ENCODE results near the gene MXD3. TPM values are rescaled to one million over a fixed set of nuclear protein-coding genes. Genes with fewer than 3 reads are reported as not detected.
"Not testable (repeated sequence)": the region's sequence is repeated elsewhere in the genome, so short reads cannot be mapped to it uniquely, and the experiment has no call there.

Gene MXD3
- total RNA-seq, 1 donor from 2014 or later, result 29.5 TPM

GRCh38 chr5:177269232-177269895, 42.3 kb downstream of the MXD3 start:
- Mint-ChIP-seq H3K27ac (no peak overlapping the region), H3K4me3 (no peak overlapping the region), H3K27me3 (no peaks in the 10 kb centered on the region), H3K36me3 (peaks cover 46% of the 10 kb centered on the region), H3K9me3 (no peaks in the 10 kb centered on the region), H3K4me1 (ENCODE audit: unreplicated experiment) (peaks cover 4% of the 10 kb centered on the region)
- DNase-seq (ENCODE audit: extremely low spot score, unreplicated experiment), result no peak
- TF ChIP-seq CTCF (conservative IDR thresholded peaks at IDR 0.05), result no peak

GRCh38 chr5:177265395-177265794, 46.3 kb downstream of the MXD3 start:
- H3K9me3 Mint-ChIP-seq, result no peaks in the 10 kb centered on the region
- H3K36me3 Mint-ChIP-seq, result peaks cover 44% of the 10 kb centered on the region
- TF ChIP-seq CTCF (conservative IDR thresholded peaks at IDR 0.05), result no peak
- H3K27ac Mint-ChIP-seq, result no peak overlapping the region
- no peaks in the 10 kb centered on the region for H3K27me3 Mint-ChIP-seq
- no peak for DNase-seq (ENCODE audit: extremely low spot score, unreplicated experiment)
- H3K4me1 Mint-ChIP-seq (ENCODE audit: unreplicated experiment), result peaks cover 3% of the 10 kb centered on the region
- no peak overlapping the region for H3K4me3 Mint-ChIP-seq

- Mint-ChIP-seq H3K36me3 (peaks cover 39% of the 10 kb centered on the region), H3K27me3 (no peaks in the 10 kb centered on the region), H3K4me3 (no peak overlapping the region), H3K9me3 (no peaks in the 10 kb centered on the region), H3K27ac (no peak overlapping the region), H3K4me1 (ENCODE audit: unreplicated experiment) (no peaks in the 10 kb centered on the region)
- TF ChIP-seq CTCF (conservative IDR thresholded peaks at IDR 0.05), result no peak
- DNase-seq (ENCODE audit: extremely low spot score, unreplicated experiment), result no peak
These were observed 47.5 kb downstream of the MXD3 start for GRCh38 chr5:177264178-177264577.

- H3K9me3 Mint-ChIP-seq, result no peaks in the 10 kb centered on the region
- no peak for DNase-seq (ENCODE audit: extremely low spot score, unreplicated experiment)
- peaks cover 35% of the 10 kb centered on the region for H3K36me3 Mint-ChIP-seq
- no peaks in the 10 kb centered on the region for H3K4me1 Mint-ChIP-seq (ENCODE audit: unreplicated experiment)
- no peak overlapping the region for H3K27ac Mint-ChIP-seq
- no peak for TF ChIP-seq CTCF (conservative IDR thresholded peaks at IDR 0.05)
- H3K27me3 Mint-ChIP-seq, result no peaks in the 10 kb centered on the region
- no peak overlapping the region for H3K4me3 Mint-ChIP-seq
These were observed 50.2 kb downstream of the MXD3 start for GRCh38 chr5:177261510-177261909.

- H3K36me3 Mint-ChIP-seq, result peaks cover 30% of the 10 kb centered on the region
- no peak overlapping the region for H3K4me3 Mint-ChIP-seq
- no peak for DNase-seq (ENCODE audit: extremely low spot score, unreplicated experiment)
- TF ChIP-seq CTCF (conservative IDR thresholded peaks at IDR 0.05), result no peak
- no peaks in the 10 kb centered on the region for H3K4me1 Mint-ChIP-seq (ENCODE audit: unreplicated experiment)
- no peak overlapping the region for H3K27ac Mint-ChIP-seq
- H3K27me3 Mint-ChIP-seq, result no peaks in the 10 kb centered on the region
- H3K9me3 Mint-ChIP-seq, result no peaks in the 10 kb centered on the region
These were observed 50.7 kb downstream of the MXD3 start for GRCh38 chr5:177260961-177261360.

GRCh38 chr5:177258711-177259110, 53.0 kb downstream of the MXD3 start:
- H3K36me3 Mint-ChIP-seq, result peaks cover 34% of the 10 kb centered on the region
- H3K27me3 Mint-ChIP-seq; H3K9me3 Mint-ChIP-seq; H3K27ac Mint-ChIP-seq; DNase-seq (ENCODE audit: extremely low spot score, unreplicated experiment); H3K4me3 Mint-ChIP-seq; H3K4me1 Mint-ChIP-seq (ENCODE audit: unreplicated experiment): not testable (repeated sequence)

Other genes starting within 250 kb of the MXD3 start
- gene FGFR4, start 225.0 kb downstream of the MXD3 start, total RNA-seq (ENCODE audit: low replicate concordance), result 33.0 and 34.1 TPM in 2 replicates
- 99.6 and 115 TPM in 2 replicates for gene NSD1, start 178.1 kb downstream of the MXD3 start, total RNA-seq (ENCODE audit: low replicate concordance)
- gene RAB24, start 8.2 kb downstream of the MXD3 start, total RNA-seq (ENCODE audit: low replicate concordance), result 42.6 and 46.2 TPM in 2 replicates
- gene PRELID1, start 8.1 kb downstream of the MXD3 start, total RNA-seq (ENCODE audit: low replicate concordance), result 126 and 163 TPM in 2 replicates
- 102 and 129 TPM in 2 replicates for gene LMAN2, start 39.8 kb upstream of the MXD3 start, total RNA-seq (ENCODE audit: low replicate concordance)
- gene RGS14, start 46.0 kb upstream of the MXD3 start, total RNA-seq (ENCODE audit: low replicate concordance), result 8.9 and 16.6 TPM in 2 replicates
- 0.12 and 0.22 TPM in 2 replicates for gene SLC34A1, start 72.5 kb upstream of the MXD3 start, total RNA-seq (ENCODE audit: low replicate concordance)
- gene PFN3, start 88.8 kb upstream of the MXD3 start, total RNA-seq (ENCODE audit: low replicate concordance), result not detected in 2 replicates
- 3.2 and 5.7 TPM in 2 replicates for gene F12, start 97.7 kb upstream of the MXD3 start, total RNA-seq (ENCODE audit: low replicate concordance)
- gene GRK6, start 114.8 kb upstream of the MXD3 start, total RNA-seq (ENCODE audit: low replicate concordance), result 46.1 and 47.3 TPM in 2 replicates
- 5.9 and 8.8 TPM in 2 replicates for gene PRR7, start 134.9 kb upstream of the MXD3 start, total RNA-seq (ENCODE audit: low replicate concordance)
- 200 and 269 TPM in 2 replicates for gene DBN1, start 161.7 kb upstream of the MXD3 start, total RNA-seq (ENCODE audit: low replicate concordance)
- 66.5 and 187 TPM in 2 replicates for gene PDLIM7, start 185.7 kb upstream of the MXD3 start, total RNA-seq (ENCODE audit: low replicate concordance)
- 6.2 and 6.9 TPM in 2 replicates for gene DOK3, start 197.9 kb upstream of the MXD3 start, total RNA-seq (ENCODE audit: low replicate concordance)
- 99.7 and 104 TPM in 2 replicates for gene DDX41, start 205.1 kb upstream of the MXD3 start, total RNA-seq (ENCODE audit: low replicate concordance)
- gene FAM193B, start 242.7 kb upstream of the MXD3 start, total RNA-seq (ENCODE audit: low replicate concordance), result 83.1 and 103 TPM in 2 replicates